Ishikawa (cell line): ENCODE results near the gene LRWD1.

Experiments
- CEBPB ChIP-seq: IDR thresholded peaks from 2 replicates; pipeline ENCODE4 v1.6.1; 2012
- CREB1 ChIP-seq: IDR thresholded peaks from 2 replicates; pipeline ENCODE4 v1.6.1; 2012; ENCODE audit warnings: low read depth
- EGR1 ChIP-seq: IDR thresholded peaks from 2 replicates; pipeline ENCODE4 v1.6.1; 2012
- EP300 ChIP-seq: IDR thresholded peaks from 2 replicates; pipeline ENCODE4 v1.6.1; 2012; ENCODE audit warnings: borderline replicate concordance
- FOXM1 ChIP-seq: IDR thresholded peaks from 2 replicates; pipeline ENCODE4 v1.6.1; 2012; ENCODE audit warnings: low read depth, borderline replicate concordance
- MAX ChIP-seq: IDR thresholded peaks from 2 replicates; pipeline ENCODE4 v1.6.1; 2012
- NFIC ChIP-seq: IDR thresholded peaks from 2 replicates; pipeline ENCODE4 v1.6.1; 2012
- RAD21 ChIP-seq: IDR thresholded peaks from 2 replicates; pipeline ENCODE4 v1.6.1; 2012; ENCODE audit warnings: low read depth
- TAF1 ChIP-seq: IDR thresholded peaks from 2 replicates; pipeline ENCODE4 v1.6.1; 2012; ENCODE audit warnings: low read depth, mild to moderate bottlenecking
- TCF12 ChIP-seq: IDR thresholded peaks from 2 replicates; pipeline ENCODE4 v1.6.1; 2012; ENCODE audit warnings: low read depth
- TEAD4 ChIP-seq: IDR thresholded peaks from 2 replicates; pipeline ENCODE4 v1.6.1; 2012
- YY1 ChIP-seq: IDR thresholded peaks from 2 replicates; pipeline ENCODE4 v1.6.1; 2012; ENCODE audit warnings: low read depth
- ZBTB7A ChIP-seq: IDR thresholded peaks from 2 replicates; pipeline ENCODE4 v1.6.1; 2012; ENCODE audit warnings: low read depth
- TF ChIP-seq, protein P1 (sequence below): IDR thresholded peaks from 2 replicates; pipeline ENCODE4 v1.6.1; 2012
- TF ChIP-seq, protein P2 (sequence below): IDR thresholded peaks from 2 replicates; pipeline ENCODE4 v1.6.1; 2012; ENCODE audit warnings: low read depth, mild to moderate bottlenecking

LRWD1 gene

GRCh38 chr7:102434039-102434486, 30.7 kb upstream of the LRWD1 start:
- TF ChIP-seq TAF1, result no peak
- TF ChIP-seq TCF12, result no peak
- no peak for TF ChIP-seq ZBTB7A
- TF ChIP-seq CREB1, result no peak
- TF ChIP-seq MAX, result no peak
- TF ChIP-seq CEBPB, result no peak
- TF ChIP-seq, protein P1, sequence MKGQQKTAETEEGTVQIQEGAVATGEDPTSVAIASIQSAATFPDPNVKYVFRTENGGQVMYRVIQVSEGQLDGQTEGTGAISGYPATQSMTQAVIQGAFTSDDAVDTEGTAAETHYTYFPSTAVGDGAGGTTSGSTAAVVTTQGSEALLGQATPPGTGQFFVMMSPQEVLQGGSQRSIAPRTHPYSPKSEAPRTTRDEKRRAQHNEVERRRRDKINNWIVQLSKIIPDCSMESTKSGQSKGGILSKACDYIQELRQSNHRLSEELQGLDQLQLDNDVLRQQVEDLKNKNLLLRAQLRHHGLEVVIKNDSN, result no peak
- TF ChIP-seq FOXM1, result no peak
- TF ChIP-seq EGR1, result no peak
- TF ChIP-seq TEAD4, result no peak
- TF ChIP-seq, protein P2, sequence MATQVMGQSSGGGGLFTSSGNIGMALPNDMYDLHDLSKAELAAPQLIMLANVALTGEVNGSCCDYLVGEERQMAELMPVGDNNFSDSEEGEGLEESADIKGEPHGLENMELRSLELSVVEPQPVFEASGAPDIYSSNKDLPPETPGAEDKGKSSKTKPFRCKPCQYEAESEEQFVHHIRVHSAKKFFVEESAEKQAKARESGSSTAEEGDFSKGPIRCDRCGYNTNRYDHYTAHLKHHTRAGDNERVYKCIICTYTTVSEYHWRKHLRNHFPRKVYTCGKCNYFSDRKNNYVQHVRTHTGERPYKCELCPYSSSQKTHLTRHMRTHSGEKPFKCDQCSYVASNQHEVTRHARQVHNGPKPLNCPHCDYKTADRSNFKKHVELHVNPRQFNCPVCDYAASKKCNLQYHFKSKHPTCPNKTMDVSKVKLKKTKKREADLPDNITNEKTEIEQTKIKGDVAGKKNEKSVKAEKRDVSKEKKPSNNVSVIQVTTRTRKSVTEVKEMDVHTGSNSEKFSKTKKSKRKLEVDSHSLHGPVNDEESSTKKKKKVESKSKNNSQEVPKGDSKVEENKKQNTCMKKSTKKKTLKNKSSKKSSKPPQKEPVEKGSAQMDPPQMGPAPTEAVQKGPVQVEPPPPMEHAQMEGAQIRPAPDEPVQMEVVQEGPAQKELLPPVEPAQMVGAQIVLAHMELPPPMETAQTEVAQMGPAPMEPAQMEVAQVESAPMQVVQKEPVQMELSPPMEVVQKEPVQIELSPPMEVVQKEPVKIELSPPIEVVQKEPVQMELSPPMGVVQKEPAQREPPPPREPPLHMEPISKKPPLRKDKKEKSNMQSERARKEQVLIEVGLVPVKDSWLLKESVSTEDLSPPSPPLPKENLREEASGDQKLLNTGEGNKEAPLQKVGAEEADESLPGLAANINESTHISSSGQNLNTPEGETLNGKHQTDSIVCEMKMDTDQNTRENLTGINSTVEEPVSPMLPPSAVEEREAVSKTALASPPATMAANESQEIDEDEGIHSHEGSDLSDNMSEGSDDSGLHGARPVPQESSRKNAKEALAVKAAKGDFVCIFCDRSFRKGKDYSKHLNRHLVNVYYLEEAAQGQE, result no peak
- TF ChIP-seq EP300, result no peak
- TF ChIP-seq YY1, result no peak
- no peak for TF ChIP-seq RAD21
- TF ChIP-seq NFIC, result no peak

GRCh38 chr7:102436118-102436517, 28.7 kb upstream of the LRWD1 start:
- no peak for TF ChIP-seq NFIC
- no peak for TF ChIP-seq CEBPB
- no peak for TF ChIP-seq EP300

DNA sequence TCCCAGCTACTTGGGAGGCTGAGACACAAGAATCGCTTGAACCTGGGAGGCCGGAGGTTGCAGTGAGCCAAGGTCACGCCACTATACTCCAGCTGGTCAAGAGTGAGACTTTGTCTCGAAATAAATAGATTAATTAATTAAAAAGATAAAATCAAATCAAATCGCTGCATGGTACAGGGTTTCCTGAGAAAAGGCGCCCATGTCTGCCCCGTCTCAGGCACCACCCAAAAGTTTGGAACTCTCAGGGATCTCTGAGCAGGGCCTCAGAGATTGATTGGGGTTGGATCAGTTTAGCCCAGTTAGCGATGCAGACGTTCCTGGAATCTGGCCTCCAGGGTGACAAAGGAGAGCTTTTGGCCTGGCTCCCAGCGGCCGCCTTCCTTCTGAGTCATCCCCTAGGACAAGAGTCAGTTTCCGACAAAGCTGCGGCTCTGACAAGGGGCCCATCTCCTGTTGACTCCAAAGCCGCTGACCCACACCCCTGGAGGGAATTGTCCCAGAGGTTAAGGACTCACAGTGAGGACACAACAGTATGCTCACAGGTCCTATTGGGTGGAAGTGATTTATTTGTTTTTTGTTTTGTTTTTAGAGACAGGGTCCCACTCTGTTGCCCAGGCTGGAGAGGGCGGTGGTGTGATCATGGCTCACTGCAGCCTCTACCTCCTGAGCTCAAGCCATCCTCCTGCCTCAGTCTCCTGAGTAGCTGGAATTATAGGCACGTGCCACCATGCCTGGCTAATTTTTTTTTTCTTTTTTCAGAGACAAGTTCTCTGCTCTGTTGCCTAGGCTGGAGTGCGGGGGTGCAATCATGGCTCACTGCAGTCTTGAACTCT, 24.6 kb upstream of the LRWD1 start:
- TF ChIP-seq EP300 (no peak), TCF12 (peak; percentile 32; the same call in 1 of the 2 replicates), MAX (no peak), CREB1 (no peak), EGR1 (no peak), CEBPB (no peak), ZBTB7A (no peak), TAF1 (no peak), RAD21 (no peak), YY1 (no peak), FOXM1 (no peak), NFIC (peak; percentile 72), TEAD4 (peak; percentile 55)
- TF ChIP-seq, protein P2, result no peak
- TF ChIP-seq, protein P1, result no peak

DNA sequence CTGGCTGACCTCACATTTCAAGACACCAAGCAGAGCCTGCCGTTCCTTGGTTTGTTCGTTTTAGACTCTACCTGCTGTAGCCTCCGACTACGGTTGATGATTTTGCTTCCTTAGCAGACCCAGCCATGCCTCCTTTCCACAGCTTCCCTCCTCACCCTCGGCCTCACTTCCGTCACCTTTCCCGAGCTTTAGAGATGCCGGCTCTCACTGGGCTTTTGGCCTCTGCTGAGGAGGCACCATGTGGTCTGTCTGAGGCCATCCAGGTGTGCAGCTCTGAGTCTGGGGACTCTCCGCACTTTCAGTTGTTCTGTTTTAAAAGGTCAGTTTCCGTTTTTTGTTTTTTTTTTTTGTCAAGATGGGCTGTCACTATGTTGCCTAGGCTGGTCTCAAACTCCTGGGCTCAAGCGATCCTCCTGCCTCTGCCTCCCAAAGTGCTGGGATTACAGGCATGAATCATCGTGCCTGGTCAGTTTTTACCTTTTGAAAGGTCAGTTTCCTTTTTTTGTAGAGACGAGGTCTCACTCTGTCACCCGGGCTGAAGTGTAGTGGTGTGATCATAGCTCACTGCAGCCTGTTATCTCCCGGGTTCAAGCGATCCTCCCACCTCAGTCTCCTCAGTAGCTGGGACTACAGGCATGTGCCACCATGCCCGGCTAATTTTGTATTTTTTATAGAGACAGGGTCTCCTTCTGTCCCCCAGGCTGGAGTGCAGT, 19.7 kb upstream of the LRWD1 start:
- TF ChIP-seq, protein P2, result no peak
- TF ChIP-seq NFIC (no peak), FOXM1 (no peak), EGR1 (no peak), CREB1 (no peak), TAF1 (no peak), ZBTB7A (no peak), YY1 (no peak), MAX (no peak), CEBPB (no peak), TCF12 (no peak), EP300 (no peak), TEAD4 (no peak), RAD21 (no peak)
- TF ChIP-seq, protein P1, result no peak
